ENCODE results near the gene ACOT8.

GRCh38 chr20:45821947-45822346 lies 35.2 kb downstream of the ACOT8 start:
- TF ChIP-seq CTCF (IDR thresholded peaks at IDR 0.05) (no peak), POLR2A (IDR thresholded peaks at IDR 0.05) (no peak), EP300 (IDR thresholded peaks at IDR 0.05) (no peak), POLR2AphosphoS5 (IDR thresholded peaks at IDR 0.05) (no peak)
